Gastroesophageal sphincter (tissue), 4 donors: Measurements from ENCODE around the gene HOXA1. TPM values are rescaled to one million over a fixed set of nuclear protein-coding genes. Genes with fewer than 3 reads are reported as not detected.

Experiments
- ATAC-seq: fragments of 150-250 bp; one replicate; pipeline ENCODE4 v1.9.1; 2016; ENCODE audit warnings: mild to moderate bottlenecking, moderate library complexity
- H3K27ac ChIP-seq, 4 donors: fragments of 200-600 bp; sonication (generic) in 3 of 4; 1 replicate in 3 of 4; 2 replicates in 1 of 4; pipeline ENCODE4 v1.5.1; 2016 to 2019
- H3K27me3 ChIP-seq: fragments of 200-600 bp; sonication (generic); one replicate; pipeline ENCODE4 v1.5.1; 2019
- H3K36me3 ChIP-seq, 2 donors: fragments of 200-600 bp; sonication (generic); one replicate each; pipeline ENCODE4 v1.5.1; 2019; ENCODE audit warnings: control low read depth in 1 of 2
- H3K4me1 ChIP-seq, 3 donors: fragments of 200-600 bp; sonication (generic); 1 replicate in 2 of 3; 2 replicates in 1 of 3; pipeline ENCODE4 v1.5.1; 2016 to 2019; ENCODE audit warnings: control low read depth in 2 of 3
- H3K4me3 ChIP-seq, 2 donors: fragments of 200-600 bp; sonication (generic); one replicate each; pipeline ENCODE4 v1.5.1; 2019; ENCODE audit warnings: mild to moderate bottlenecking in 1 of 2, moderate library complexity in 1 of 2
- H3K9me3 ChIP-seq, 3 donors: fragments of 200-600 bp; sonication (generic); one replicate each; pipeline ENCODE4 v1.5.1; 2017 to 2019; ENCODE audit warnings: control low read depth in 2 of 3
- CTCF ChIP-seq, 4 experiments: fragments of 200-600 bp in 2 of 4; fragments of 450-650 bp in 2 of 4; sonication (generic) in 1 of 4; IDR thresholded peaks; one replicate each; pipeline ENCODE4 v1.5.1; 2017 to 2019; ENCODE audit warnings: antibody characterized with exemption in 4 of 4, mild to moderate bottlenecking in 2 of 4, moderate library complexity in 2 of 4
- EP300 ChIP-seq: sonication (generic); formaldehyde crosslinking; IDR thresholded peaks from one replicate; pipeline ENCODE4 v1.6.1; 2017; ENCODE audit warnings: antibody characterized with exemption, mild to moderate bottlenecking
- POLR2A ChIP-seq, 2 donors: fragments of 450-650 bp; IDR thresholded peaks; one replicate each; pipeline ENCODE4 v1.6.1; 2017; ENCODE audit warnings: antibody characterized with exemption in 2 of 2, mild to moderate bottlenecking in 2 of 2, moderate library complexity in 1 of 2
- POLR2AphosphoS5 ChIP-seq: sonication (generic); formaldehyde crosslinking; IDR thresholded peaks from one replicate; pipeline ENCODE4 v1.6.1; 2017; ENCODE audit warnings: antibody characterized with exemption
- WGBS, 2 donors: methylation state at CpG; one replicate each; pipeline ENCODE4 v1.1.5; 2018; ENCODE audit warnings: low coverage in 1 of 2; 5-methylcytosine and 5-hydroxymethylcytosine counted together
- total RNA-seq, 4 donors: library from RNA; depleted of rRNA; stranded (reverse); fragments of >200 nt; gene quantifications; one replicate each; pipeline ENCODE4 v1.1.0, GENCODE V29; 2016

The HOXA1 gene
- total RNA-seq, 4 donors from 2014 or later, result 0.23 to 2.3 (median 0.27) TPM; not detected in 1

GRCh38 chr7:27123477-27124053 is 27.8 kb upstream of the HOXA1 start:
- H3K36me3 ChIP-seq, result no peaks in the 10 kb centered on the region
- no peak for ATAC-seq
- no peak for TF ChIP-seq POLR2AphosphoS5
- no peak for TF ChIP-seq EP300
- no peak for TF ChIP-seq POLR2A (IDR thresholded peaks at IDR 0.05)
- peak overlapping the region; percentile 50 to 54 for H3K4me3 ChIP-seq
- H3K9me3 ChIP-seq, result no peaks in the 10 kb centered on the region
- 14 to 20% methylated on average over 8 to 9 of the region's 26 CpGs for WGBS, 2 donors
- no peaks in the 10 kb centered on the region for H3K27me3 ChIP-seq
- H3K27ac ChIP-seq, result peak overlapping the region; percentile 90 to 99 (median 98)
- peaks cover 4 to 89% (median 34%) of the 10 kb centered on the region in 3 donors for H3K4me1 ChIP-seq

- peaks cover 2 to 89% (median 35%) of the 10 kb centered on the region in 3 donors for H3K4me1 ChIP-seq
- peak; percentile 7 for ATAC-seq
- H3K4me3 ChIP-seq, result peak overlapping the region; percentile 50 to 54
- TF ChIP-seq CTCF (IDR thresholded peaks at IDR 0.05) (peak in 1 of 4 experiments; percentile 29), POLR2A (IDR thresholded peaks at IDR 0.05) (no peak), POLR2AphosphoS5 (no peak), EP300 (no peak)
- no peaks in the 10 kb centered on the region for H3K36me3 ChIP-seq
- WGBS, 2 donors, result 0 to 27% methylated on average over 4 to 6 of the region's 14 CpGs
- H3K27ac ChIP-seq, result peak overlapping the region; percentile 90 to 99 (median 98)
- no peaks in the 10 kb centered on the region for H3K27me3 ChIP-seq
- no peaks in the 10 kb centered on the region for H3K9me3 ChIP-seq
These were observed 27.2 kb upstream of the HOXA1 start for GRCh38 chr7:27123007-27123476.

DNA sequence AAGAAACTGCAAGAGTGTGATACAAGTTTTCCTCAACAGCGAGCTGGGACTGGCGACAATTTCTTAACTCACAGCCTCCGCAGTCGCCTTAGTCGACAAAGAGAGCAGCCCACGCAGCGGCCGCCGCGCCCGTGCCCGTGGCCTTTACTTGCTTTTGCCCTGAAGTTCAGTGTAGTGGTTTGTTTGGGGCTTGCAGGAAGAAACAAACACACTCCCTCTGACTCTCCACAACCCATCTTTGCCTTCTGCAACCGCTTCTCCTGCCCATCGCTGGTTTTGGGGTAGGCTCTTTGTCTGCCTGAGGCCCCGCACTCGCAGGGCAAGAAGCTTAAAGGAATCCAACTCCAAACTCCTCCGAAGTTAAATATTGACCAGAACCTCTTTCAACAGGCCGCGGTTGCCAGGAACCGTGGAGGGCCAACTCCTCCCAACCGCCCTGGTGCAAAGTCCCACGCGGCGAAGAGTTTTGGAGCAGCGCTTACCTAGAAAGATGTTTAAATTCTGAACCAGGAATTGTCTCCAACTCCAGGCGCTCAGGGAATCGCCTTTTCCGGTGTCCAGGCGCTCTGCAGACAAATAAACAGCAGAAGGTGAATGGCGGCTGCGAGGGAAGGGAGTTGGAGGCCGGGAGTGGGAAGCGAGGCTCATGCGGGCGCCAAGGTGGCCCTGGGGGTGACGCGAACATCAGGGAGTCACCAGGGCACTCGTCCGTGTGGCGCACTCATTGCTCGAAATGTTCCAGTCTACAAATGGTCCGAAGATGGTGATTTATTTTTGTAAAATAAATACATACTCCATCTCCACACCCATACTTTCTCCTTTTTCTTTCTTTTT is 26.5 kb upstream of the HOXA1 start:
- Histone ChIP-seq H3K36me3 (no peaks in the 10 kb centered on the region), H3K9me3 (no peaks in the 10 kb centered on the region), H3K4me3 (peak overlapping the region; percentile 50 to 54), H3K27me3 (no peaks in the 10 kb centered on the region), H3K4me1 (peaks cover 2 to 84% (median 27%) of the 10 kb centered on the region in 3 donors), H3K27ac (peak overlapping the region; percentile 90 to 99 (median 98))
- TF ChIP-seq POLR2AphosphoS5 (peak; percentile 42), CTCF (IDR thresholded peaks at IDR 0.05) (no peak), EP300 (no peak), POLR2A (IDR thresholded peaks at IDR 0.05) (peak in 1 of 2 donors; percentile 12)
- 14 to 20% methylated on average over 14 of the region's 42 CpGs for WGBS, 2 donors
- no peak for ATAC-seq

DNA sequence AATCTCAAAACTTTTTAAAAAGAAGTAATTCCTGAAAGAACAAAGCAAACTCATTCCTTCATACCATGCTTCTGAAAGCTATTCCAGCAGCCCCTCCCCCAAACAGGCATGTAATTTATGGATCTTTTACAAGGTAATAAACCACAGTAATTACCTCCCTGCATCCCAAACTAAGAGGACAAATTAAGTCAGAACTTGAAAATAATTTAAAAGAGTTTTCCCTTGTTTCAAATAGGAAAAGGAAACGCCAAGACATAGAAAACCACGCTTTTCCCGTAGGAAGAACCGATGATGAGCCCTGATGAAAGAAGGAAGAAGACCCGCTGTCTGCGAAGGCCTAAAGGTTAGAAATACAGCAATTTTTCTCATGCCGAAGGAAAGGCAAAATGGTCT is 25.9 kb upstream of the HOXA1 start:
- Histone ChIP-seq H3K9me3 (no peaks in the 10 kb centered on the region), H3K36me3 (no peaks in the 10 kb centered on the region), H3K4me3 (peak overlapping the region; percentile 50 to 54), H3K27me3 (no peaks in the 10 kb centered on the region), H3K4me1 (peaks cover 0 to 77% (median 25%) of the 10 kb centered on the region in 3 donors), H3K27ac (peak overlapping the region; percentile 90 to 99 (median 98))
- ATAC-seq, result no peak
- no peak for TF ChIP-seq POLR2A (IDR thresholded peaks at IDR 0.05)
- TF ChIP-seq POLR2AphosphoS5, result no peak
- no peak for TF ChIP-seq EP300
- no peak for TF ChIP-seq CTCF (IDR thresholded peaks at IDR 0.05)
- 11 to 19% methylated on average over 6 to 7 of the region's 7 CpGs for WGBS, 2 donors

DNA sequence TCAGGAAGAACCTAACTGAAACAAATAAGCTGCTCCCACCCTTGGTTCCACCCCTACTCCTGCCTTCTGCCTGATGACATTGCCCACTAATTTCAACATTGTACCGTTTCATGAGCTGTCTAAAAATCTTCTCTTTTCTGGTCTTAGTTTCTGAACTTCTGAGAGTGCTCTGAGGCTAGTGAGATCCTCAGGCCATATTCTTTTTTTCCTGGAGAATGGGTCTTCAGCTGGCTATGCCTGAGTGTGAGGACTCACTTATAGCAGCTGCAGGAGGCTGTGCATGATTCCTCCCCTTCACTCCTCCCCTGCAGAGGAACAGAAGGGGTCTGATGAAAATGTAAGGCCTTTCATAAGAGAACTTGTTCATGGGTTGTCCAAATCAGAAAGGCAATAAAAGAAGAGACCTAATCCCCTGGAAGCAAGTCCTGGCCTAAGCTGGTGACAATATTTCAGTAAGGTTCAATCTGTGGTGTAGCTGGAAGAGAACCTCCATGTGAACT is 23.7 kb upstream of the HOXA1 start:
- ATAC-seq, result no peak
- TF ChIP-seq EP300 (no peak), POLR2AphosphoS5 (peak; percentile 8)
- H3K9me3 ChIP-seq, result no peaks in the 10 kb centered on the region
- H3K36me3 ChIP-seq, result no peaks in the 10 kb centered on the region
- H3K4me3 ChIP-seq, result peak overlapping the region in 1 of 2 donors; percentile 54
- H3K4me1 ChIP-seq, result peaks cover 0 to 55% (median 16%) of the 10 kb centered on the region in 3 donors
- peak overlapping the region; percentile 90 to 99 (median 98) for H3K27ac ChIP-seq
- 0 to 23% methylated on average over 1 of the region's 1 CpG for WGBS, 2 donors
- H3K27me3 ChIP-seq, result no peaks in the 10 kb centered on the region
